Panc1 (cell line): ENCODE measurements around the gene DTNBP1.

Experiments used
- TCF7L2 ChIP-seq: IDR thresholded peaks from 2 replicates; pipeline ENCODE4 v1.6.1; 2011; ENCODE audit warnings: mild to moderate bottlenecking, low read depth, low read length, inconsistent platforms
- TF ChIP-seq, protein P1 (sequence below): fragments of 450-650 bp; IDR thresholded peaks from 2 replicates; pipeline ENCODE4 v1.5.1; 2017; ENCODE audit warnings: mild to moderate bottlenecking
- TF ChIP-seq, protein P2 (sequence below), 2 experiments: IDR thresholded peaks; 2 replicates each; pipeline ENCODE4 v1.6.1; 2011 to 2012; ENCODE audit warnings: low read depth in 2 of 2, control low read depth in 1 of 2, low read length in 1 of 2, mild to moderate bottlenecking in 1 of 2, moderate library complexity in 1 of 2; ENCODE audit not compliant: insufficient read depth in 1 of 2

DNA sequence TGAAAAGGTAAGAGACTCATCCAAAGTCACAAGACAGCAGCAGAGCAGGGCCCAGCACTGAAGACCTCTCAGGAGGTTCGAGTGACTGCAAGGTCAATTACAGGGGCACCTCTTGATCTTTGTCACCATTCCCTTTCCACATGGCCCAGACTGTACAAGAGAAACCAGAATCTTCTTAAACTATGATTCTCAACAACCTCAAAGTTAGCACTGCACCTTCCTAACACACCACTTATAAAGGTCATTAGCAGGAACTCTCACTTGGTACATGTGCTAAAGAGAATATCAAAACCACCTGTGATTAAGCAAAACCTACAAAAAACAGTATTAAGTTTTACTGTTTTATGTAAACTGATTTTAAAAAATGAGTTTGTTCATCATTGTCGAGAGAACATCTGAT lies 70.2 kb downstream of the DTNBP1 start:
- TF ChIP-seq, protein P1, sequence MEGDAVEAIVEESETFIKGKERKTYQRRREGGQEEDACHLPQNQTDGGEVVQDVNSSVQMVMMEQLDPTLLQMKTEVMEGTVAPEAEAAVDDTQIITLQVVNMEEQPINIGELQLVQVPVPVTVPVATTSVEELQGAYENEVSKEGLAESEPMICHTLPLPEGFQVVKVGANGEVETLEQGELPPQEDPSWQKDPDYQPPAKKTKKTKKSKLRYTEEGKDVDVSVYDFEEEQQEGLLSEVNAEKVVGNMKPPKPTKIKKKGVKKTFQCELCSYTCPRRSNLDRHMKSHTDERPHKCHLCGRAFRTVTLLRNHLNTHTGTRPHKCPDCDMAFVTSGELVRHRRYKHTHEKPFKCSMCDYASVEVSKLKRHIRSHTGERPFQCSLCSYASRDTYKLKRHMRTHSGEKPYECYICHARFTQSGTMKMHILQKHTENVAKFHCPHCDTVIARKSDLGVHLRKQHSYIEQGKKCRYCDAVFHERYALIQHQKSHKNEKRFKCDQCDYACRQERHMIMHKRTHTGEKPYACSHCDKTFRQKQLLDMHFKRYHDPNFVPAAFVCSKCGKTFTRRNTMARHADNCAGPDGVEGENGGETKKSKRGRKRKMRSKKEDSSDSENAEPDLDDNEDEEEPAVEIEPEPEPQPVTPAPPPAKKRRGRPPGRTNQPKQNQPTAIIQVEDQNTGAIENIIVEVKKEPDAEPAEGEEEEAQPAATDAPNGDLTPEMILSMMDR = no peak
- TF ChIP-seq, protein P2, sequence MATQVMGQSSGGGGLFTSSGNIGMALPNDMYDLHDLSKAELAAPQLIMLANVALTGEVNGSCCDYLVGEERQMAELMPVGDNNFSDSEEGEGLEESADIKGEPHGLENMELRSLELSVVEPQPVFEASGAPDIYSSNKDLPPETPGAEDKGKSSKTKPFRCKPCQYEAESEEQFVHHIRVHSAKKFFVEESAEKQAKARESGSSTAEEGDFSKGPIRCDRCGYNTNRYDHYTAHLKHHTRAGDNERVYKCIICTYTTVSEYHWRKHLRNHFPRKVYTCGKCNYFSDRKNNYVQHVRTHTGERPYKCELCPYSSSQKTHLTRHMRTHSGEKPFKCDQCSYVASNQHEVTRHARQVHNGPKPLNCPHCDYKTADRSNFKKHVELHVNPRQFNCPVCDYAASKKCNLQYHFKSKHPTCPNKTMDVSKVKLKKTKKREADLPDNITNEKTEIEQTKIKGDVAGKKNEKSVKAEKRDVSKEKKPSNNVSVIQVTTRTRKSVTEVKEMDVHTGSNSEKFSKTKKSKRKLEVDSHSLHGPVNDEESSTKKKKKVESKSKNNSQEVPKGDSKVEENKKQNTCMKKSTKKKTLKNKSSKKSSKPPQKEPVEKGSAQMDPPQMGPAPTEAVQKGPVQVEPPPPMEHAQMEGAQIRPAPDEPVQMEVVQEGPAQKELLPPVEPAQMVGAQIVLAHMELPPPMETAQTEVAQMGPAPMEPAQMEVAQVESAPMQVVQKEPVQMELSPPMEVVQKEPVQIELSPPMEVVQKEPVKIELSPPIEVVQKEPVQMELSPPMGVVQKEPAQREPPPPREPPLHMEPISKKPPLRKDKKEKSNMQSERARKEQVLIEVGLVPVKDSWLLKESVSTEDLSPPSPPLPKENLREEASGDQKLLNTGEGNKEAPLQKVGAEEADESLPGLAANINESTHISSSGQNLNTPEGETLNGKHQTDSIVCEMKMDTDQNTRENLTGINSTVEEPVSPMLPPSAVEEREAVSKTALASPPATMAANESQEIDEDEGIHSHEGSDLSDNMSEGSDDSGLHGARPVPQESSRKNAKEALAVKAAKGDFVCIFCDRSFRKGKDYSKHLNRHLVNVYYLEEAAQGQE (IDR thresholded peaks at IDR 0.05; ENCODE audit: insufficient read depth in 1 of 2, low read depth in 2 of 2, low read length in 1 of 2) = no peak
- TF ChIP-seq TCF7L2 = no peak
